Type B pancreatic cell (in vitro differentiated cells): ENCODE data around the gene ZFP3. TPM values are rescaled to one million over a fixed set of nuclear protein-coding genes. Genes with fewer than 3 reads are reported as not detected.
"Not testable (repeated sequence)": the region's sequence is repeated elsewhere in the genome, so short reads cannot be mapped to it uniquely, and the experiment has no call there.

Experiments used
- DNase-seq: peaks from one replicate; pipeline ENCODE4 v3.0.0; 2021; ENCODE audit warnings: mixed read lengths; ENCODE audit not compliant: unreplicated experiment; ENCODE audit errors: extremely low spot score
- H3K27ac Mint-ChIP-seq: 2 replicates; pipeline ENCODE4 v1.8.0; 2021; ENCODE audit warnings: mild to moderate bottlenecking, mixed read lengths
- H3K27me3 Mint-ChIP-seq: 2 replicates; pipeline ENCODE4 v1.8.0; 2021; ENCODE audit warnings: mixed read lengths
- H3K36me3 Mint-ChIP-seq: 2 replicates; pipeline ENCODE4 v1.8.0; 2021; ENCODE audit warnings: mixed read lengths
- H3K4me1 Mint-ChIP-seq: one replicate; pipeline ENCODE4 v1.8.0; 2021; ENCODE audit warnings: mixed read lengths; ENCODE audit not compliant: unreplicated experiment
- H3K4me3 Mint-ChIP-seq: 2 replicates; pipeline ENCODE4 v1.8.0; 2021; ENCODE audit warnings: mild to moderate bottlenecking, mixed read lengths
- H3K9me3 Mint-ChIP-seq: 2 replicates; pipeline ENCODE4 v1.8.0; 2021; ENCODE audit warnings: mixed read lengths
- total RNA-seq: library from RNA; stranded (reverse); gene quantifications from 2 replicates; pipeline ENCODE4 v1.2.1, GENCODE V29; 2021; ENCODE audit warnings: low replicate concordance
- TF ChIP-seq, protein P1 (sequence below): fragments of 200-600 bp; sonication (generic); conservative IDR thresholded peaks from 2 replicates; pipeline ENCODE4 v1.5.0; 2021; ENCODE audit warnings: antibody characterized with exemption, mild to moderate bottlenecking

The ZFP3 gene
- total RNA-seq, 1 donor from 2014 or later, result 0.53 TPM

DNA sequence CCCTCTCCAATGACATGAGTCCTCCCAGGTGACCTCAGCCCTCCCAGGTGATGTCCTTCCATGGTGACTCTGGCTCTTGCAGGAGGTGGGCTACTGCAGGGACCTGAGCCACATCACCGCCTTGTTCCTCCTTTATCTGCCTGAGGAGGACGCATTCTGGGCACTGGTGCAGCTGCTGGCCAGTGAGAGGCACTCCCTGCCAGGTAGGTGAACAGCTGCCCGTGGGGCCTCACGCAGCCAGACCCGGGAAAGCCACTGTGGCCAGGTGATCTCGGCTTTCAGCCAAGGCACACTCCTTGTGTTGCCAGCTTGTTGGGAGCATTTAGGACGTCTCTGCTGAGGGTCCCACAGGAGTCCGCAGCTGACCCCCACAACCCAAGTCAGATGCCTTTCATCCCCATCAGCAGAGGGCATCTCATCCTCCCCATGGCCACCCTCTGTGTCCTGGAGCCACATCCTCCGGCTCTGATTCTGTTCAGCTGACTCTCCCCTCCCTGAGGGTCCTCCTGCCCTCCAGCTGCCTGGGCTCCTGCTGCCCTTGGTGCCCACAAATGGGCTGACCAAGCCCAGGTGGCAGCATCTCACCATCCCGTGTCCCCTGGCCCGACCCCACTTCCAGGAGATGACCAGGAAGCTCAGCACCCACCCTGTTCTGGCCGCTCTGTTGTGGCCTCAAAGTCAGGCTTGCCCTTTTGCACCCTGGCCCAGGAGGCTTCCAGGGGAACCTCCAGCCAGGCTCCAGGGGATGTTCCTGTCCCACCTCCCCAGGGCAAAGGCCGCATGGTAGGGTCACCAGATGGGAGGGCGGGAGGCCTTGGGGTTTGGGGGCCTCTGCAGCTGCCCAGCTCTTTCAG lies 57.7 kb downstream of the ZFP3 start:
- H3K36me3 Mint-ChIP-seq, result no peaks in the 10 kb centered on the region
- H3K27ac Mint-ChIP-seq, result no peak overlapping the region
- H3K27me3 Mint-ChIP-seq, result peaks cover 3% of the 10 kb centered on the region
- H3K9me3 Mint-ChIP-seq, result no peaks in the 10 kb centered on the region
- TF ChIP-seq, protein P1, sequence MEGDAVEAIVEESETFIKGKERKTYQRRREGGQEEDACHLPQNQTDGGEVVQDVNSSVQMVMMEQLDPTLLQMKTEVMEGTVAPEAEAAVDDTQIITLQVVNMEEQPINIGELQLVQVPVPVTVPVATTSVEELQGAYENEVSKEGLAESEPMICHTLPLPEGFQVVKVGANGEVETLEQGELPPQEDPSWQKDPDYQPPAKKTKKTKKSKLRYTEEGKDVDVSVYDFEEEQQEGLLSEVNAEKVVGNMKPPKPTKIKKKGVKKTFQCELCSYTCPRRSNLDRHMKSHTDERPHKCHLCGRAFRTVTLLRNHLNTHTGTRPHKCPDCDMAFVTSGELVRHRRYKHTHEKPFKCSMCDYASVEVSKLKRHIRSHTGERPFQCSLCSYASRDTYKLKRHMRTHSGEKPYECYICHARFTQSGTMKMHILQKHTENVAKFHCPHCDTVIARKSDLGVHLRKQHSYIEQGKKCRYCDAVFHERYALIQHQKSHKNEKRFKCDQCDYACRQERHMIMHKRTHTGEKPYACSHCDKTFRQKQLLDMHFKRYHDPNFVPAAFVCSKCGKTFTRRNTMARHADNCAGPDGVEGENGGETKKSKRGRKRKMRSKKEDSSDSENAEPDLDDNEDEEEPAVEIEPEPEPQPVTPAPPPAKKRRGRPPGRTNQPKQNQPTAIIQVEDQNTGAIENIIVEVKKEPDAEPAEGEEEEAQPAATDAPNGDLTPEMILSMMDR, result no peak
- no peaks in the 10 kb centered on the region for H3K4me1 Mint-ChIP-seq
- no peak overlapping the region for H3K4me3 Mint-ChIP-seq
- DNase-seq, result no peak

DNA sequence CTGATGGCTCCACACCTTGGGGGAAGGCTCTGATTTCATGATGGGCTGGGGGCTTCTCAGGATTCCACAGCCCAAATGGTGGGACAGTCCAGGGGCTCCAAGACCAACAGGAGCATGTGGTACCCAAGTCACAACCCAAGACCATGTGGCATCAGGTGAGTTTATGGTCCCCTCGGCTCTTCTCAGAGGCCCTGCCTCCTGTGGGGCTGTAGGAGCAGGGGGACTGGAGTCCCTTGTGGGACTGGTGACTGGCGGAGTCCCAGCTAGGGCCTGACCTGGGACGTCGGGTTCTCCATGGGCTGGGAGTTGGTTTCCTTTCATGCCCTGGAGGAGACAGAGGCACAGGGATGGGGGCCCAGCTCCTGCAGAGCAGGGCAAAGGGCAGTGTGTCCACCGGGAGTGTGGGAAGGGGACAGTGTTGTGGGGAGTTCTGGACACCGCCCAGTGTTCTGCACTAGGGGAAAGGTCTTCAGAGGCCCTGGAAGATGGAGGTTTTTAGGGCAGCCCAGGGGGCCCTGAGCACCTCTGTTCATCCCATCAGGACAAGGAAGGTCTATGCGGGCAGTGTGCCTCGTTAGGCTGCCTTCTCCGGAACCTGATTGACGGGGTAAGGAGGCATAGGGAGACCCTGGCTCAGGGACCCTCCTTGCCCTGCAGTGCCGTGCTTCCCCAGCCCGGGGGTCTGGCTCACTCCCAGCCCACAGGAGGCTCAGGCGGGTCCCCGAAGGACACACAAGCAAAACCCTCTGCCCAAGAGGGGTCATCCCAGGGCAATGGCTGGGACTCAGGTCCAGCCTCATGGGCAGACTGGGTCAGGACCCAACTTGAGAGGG lies 58.5 kb downstream of the ZFP3 start:
- H3K27me3 Mint-ChIP-seq, H3K4me3 Mint-ChIP-seq, DNase-seq, H3K9me3 Mint-ChIP-seq, H3K27ac Mint-ChIP-seq, H3K36me3 Mint-ChIP-seq, H3K4me1 Mint-ChIP-seq: not testable (repeated sequence)

DNA sequence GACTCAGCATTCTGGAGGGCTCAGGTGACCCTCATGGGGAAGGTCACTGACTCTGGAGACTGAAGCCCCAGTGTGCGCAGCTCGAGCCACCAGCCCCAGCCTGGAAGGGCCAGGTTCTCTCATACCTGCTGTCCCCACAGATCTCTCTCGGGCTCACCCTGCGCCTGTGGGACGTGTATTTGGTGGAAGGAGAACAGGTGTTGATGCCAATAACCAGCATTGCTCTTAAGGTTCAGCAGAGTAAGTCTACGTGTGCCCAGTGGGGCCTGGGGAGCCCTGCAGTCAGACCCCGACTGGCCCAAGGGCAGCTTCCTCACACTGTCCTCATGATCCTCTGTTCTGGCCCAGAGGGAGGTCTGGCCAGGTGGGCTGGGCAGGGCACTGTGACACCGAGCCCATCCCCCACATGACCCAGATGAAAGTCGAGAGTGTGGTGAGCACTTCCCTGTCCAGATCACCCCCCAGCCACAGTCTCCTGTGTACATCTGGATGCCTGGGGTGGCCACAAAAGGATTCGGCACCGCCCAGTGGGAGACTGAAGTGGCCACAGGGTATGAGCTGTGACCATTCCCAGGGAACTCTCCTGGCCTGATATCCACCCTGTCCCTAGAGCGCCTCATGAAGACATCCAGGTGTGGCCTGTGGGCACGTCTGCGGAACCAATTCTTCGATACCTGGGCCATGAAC lies 59.4 kb downstream of the ZFP3 start:
- H3K4me3 Mint-ChIP-seq, H3K4me1 Mint-ChIP-seq, H3K27ac Mint-ChIP-seq, DNase-seq, H3K9me3 Mint-ChIP-seq, H3K36me3 Mint-ChIP-seq, H3K27me3 Mint-ChIP-seq: not testable (repeated sequence)

DNA sequence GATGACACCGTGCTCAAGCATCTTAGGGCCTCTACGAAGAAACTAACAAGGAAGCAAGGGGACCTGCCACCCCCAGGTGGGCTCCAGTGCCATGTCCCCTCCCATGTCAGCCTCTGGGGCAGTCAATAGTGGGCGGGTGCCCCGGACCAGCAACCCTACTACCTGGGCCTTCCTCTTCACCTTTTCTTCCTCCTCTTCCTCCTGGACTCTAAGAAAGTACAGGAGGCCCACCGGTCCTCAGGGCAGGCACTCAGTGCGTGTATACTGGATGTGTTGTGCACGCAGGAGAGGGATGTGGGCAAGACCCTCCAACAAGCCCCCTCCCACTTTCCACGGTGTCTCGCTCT lies 59.9 kb downstream of the ZFP3 start:
- H3K27me3 Mint-ChIP-seq, H3K4me1 Mint-ChIP-seq, DNase-seq, H3K4me3 Mint-ChIP-seq, H3K36me3 Mint-ChIP-seq, H3K27ac Mint-ChIP-seq, H3K9me3 Mint-ChIP-seq: not testable (repeated sequence)

DNA sequence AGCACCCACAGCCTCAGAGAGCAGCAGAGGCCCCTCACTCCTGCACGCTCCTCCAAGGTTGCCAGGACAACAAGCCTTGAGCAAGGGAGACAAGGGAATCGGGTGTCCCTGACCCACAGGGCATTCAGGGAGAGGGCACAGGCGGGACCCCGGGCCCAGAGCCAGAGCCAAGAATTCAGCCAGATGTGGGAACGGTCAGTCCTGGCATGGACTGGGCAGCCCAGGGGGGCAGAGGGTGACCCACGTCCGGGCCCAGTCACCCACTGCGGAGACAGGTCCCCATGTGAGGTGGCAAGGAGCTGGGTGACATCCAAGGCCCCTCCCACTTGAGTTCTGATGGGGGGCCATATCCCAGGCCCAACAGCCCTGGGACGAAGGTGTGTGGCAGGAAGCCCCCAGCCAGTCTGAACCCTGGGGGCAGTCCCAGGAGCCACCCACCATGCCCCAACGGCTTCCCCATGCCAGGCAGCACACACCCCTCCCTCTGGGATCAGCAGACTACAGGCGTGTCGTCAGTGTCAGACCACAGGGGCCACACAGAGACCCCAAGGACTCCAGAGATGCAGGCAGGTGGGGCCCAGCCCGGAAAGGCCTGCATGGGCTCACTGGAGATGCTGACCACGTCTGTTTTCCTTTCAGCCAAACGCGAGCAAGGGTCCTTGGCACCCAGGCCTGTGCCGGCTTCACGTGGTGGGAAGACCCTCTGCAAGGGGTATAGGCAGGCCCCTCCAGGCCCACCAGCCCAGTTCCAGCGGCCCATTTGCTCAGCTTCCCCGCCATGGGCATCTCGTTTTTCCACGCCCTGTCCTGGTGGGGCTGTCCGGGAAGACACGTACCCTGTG lies 60.6 kb downstream of the ZFP3 start:
- Mint-ChIP-seq H3K36me3 (no peaks in the 10 kb centered on the region), H3K4me3 (no peak overlapping the region), H3K9me3 (no peaks in the 10 kb centered on the region), H3K27me3 (peaks cover 5% of the 10 kb centered on the region), H3K4me1 (no peaks in the 10 kb centered on the region), H3K27ac (no peak overlapping the region)
- no peak for DNase-seq
- TF ChIP-seq, protein P1, result no peak

DNA sequence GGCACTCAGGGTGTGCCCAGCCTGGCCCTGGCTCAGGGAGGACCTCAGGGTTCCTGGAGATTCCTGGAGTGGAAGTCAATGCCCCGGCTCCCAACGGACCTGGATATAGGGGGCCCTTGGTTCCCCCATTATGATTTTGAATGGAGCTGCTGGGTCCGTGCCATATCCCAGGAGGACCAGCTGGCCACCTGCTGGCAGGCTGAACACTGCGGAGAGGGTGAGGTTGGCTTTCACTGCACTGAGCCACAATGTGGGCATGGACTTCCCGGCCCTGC lies 61.1 kb downstream of the ZFP3 start:
- H3K9me3 Mint-ChIP-seq, result no peaks in the 10 kb centered on the region
- H3K36me3 Mint-ChIP-seq, result no peaks in the 10 kb centered on the region
- no peaks in the 10 kb centered on the region for H3K4me1 Mint-ChIP-seq
- no peak overlapping the region for H3K4me3 Mint-ChIP-seq
- H3K27me3 Mint-ChIP-seq, result peaks cover 8% of the 10 kb centered on the region
- TF ChIP-seq, protein P1, result no peak
- H3K27ac Mint-ChIP-seq, result no peak overlapping the region
- no peak for DNase-seq

DNA sequence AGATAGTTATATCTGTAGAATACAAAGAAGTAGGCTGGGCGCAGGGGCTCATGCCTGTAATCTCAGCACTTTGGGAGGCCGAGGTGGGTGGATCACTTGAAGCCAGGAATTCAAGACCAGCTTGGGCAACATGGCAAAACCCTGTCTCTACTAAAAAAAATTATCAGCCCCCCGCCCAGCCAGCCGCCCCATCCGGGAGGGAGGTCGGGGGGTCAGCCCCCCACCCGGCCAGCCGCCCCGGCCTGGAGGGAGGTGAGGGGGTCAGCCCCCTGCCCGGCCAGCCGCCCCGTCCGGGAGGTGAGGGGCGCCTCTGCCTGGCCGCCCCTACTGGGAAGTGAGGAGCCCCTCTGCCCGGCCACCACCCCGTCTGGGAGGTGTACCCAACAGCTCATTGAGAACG lies 64.6 kb downstream of the ZFP3 start:
- DNase-seq, H3K36me3 Mint-ChIP-seq, H3K9me3 Mint-ChIP-seq, H3K4me1 Mint-ChIP-seq, H3K27ac Mint-ChIP-seq, H3K4me3 Mint-ChIP-seq: not testable (repeated sequence)
- H3K27me3 Mint-ChIP-seq, result peaks cover 23% of the 10 kb centered on the region
